H9 (cell line): ENCODE data around the gene CREB1. TPM values are rescaled to one million over a fixed set of nuclear protein-coding genes. Genes with fewer than 3 reads are reported as not detected.

Experiments
- DNase-seq: peaks from one replicate; pipeline ENCODE4 v3.0.0-alpha.2; 2017
- H2AFZ ChIP-seq: one replicate; pipeline ENCODE4 v1.6.1; 2013; ENCODE audit warnings: mild to moderate bottlenecking, low read length, control low read depth, moderate library complexity
- H2AK5ac ChIP-seq: 2 replicates; pipeline ENCODE4 v1.6.1; 2013; ENCODE audit warnings: low read length, control low read depth, mixed read lengths; ENCODE audit not compliant: insufficient read length
- H2BK120ac ChIP-seq: one replicate; pipeline ENCODE4 v1.6.1; 2013; ENCODE audit warnings: low read depth, mild to moderate bottlenecking, low read length, control low read depth, inconsistent platforms; ENCODE audit not compliant: poor library complexity, severe bottlenecking
- H2BK12ac ChIP-seq: 2 replicates; pipeline ENCODE4 v1.6.1; 2013; ENCODE audit warnings: low read length, control low read depth, mixed read lengths, low read depth; ENCODE audit not compliant: insufficient read length
- H2BK15ac ChIP-seq: 2 replicates; pipeline ENCODE4 v1.6.1; 2013; ENCODE audit warnings: low read depth, low read length, control low read depth
- H2BK20ac ChIP-seq: one replicate; pipeline ENCODE4 v1.6.1; 2013; ENCODE audit warnings: low read depth, mild to moderate bottlenecking, low read length, control low read depth, inconsistent platforms; ENCODE audit not compliant: poor library complexity, severe bottlenecking
- H2BK5ac ChIP-seq: 2 replicates; pipeline ENCODE4 v1.6.1; 2013; ENCODE audit warnings: low read length, control low read depth, mixed read lengths; ENCODE audit not compliant: insufficient read length
- H3K14ac ChIP-seq: 2 replicates; pipeline ENCODE4 v1.6.1; 2013; ENCODE audit warnings: low read length, control low read depth; ENCODE audit not compliant: insufficient read depth
- H3K18ac ChIP-seq: 2 replicates; pipeline ENCODE4 v1.6.1; 2013; ENCODE audit warnings: low read depth, mild to moderate bottlenecking, mixed read lengths, low read length, control low read depth; ENCODE audit not compliant: insufficient read length
- H3K23ac ChIP-seq: 2 replicates; pipeline ENCODE4 v1.6.1; 2013; ENCODE audit warnings: low read length, control low read depth, mixed read lengths, low read depth; ENCODE audit not compliant: insufficient read length
- H3K23me2 ChIP-seq: 2 replicates; pipeline ENCODE4 v1.6.1; 2013; ENCODE audit warnings: low read depth, mild to moderate bottlenecking, mixed read lengths, low read length, control low read depth; ENCODE audit not compliant: insufficient read length, poor library complexity, severe bottlenecking
- H3K27ac ChIP-seq: 2 replicates; pipeline ENCODE4 v1.5.1; 2013; ENCODE audit warnings: low read length, control low read depth, mixed read lengths, low read depth; ENCODE audit not compliant: insufficient read length
- H3K27me3 ChIP-seq: 2 replicates; pipeline ENCODE4 v1.6.1; 2013; ENCODE audit warnings: low read length, control low read depth, inconsistent platforms; ENCODE audit not compliant: insufficient read depth
- H3K4ac ChIP-seq: 2 replicates; pipeline ENCODE4 v1.6.1; 2013; ENCODE audit warnings: low read depth, mild to moderate bottlenecking, control low read depth, inconsistent platforms, low read length, moderate library complexity
- H3K4me1 ChIP-seq: 2 replicates; pipeline ENCODE4 v1.6.1; 2013; ENCODE audit warnings: low read length, control low read depth, inconsistent platforms; ENCODE audit not compliant: insufficient read depth
- H3K4me2 ChIP-seq: 2 replicates; pipeline ENCODE4 v1.6.1; 2013; ENCODE audit warnings: low read length, control low read depth, mixed read lengths; ENCODE audit not compliant: insufficient read length, insufficient read depth
- H3K56ac ChIP-seq: 2 replicates; pipeline ENCODE4 v1.6.1; 2013; ENCODE audit warnings: low read depth, mild to moderate bottlenecking, mixed read lengths, low read length, control low read depth; ENCODE audit not compliant: insufficient read length
- H3K79me1 ChIP-seq: 2 replicates; pipeline ENCODE4 v1.6.1; 2013; ENCODE audit warnings: low read depth, mild to moderate bottlenecking, moderate library complexity, low read length, control low read depth, inconsistent platforms; ENCODE audit not compliant: insufficient read depth, poor library complexity, severe bottlenecking
- H3K79me2 ChIP-seq: 2 replicates; pipeline ENCODE4 v1.6.1; 2013; ENCODE audit warnings: low read length, control low read depth, inconsistent platforms; ENCODE audit not compliant: insufficient read depth
- H3K9ac ChIP-seq: 2 replicates; pipeline ENCODE4 v1.6.1; 2013; ENCODE audit warnings: low read length, control low read depth, mixed read lengths; ENCODE audit not compliant: insufficient read length; ENCODE audit errors: extremely low read depth
- H3K9me3 ChIP-seq: one replicate; pipeline ENCODE4 v1.6.1; 2013; ENCODE audit warnings: low read depth, low read length, inconsistent platforms; ENCODE audit not compliant: control insufficient read depth
- H3T11ph ChIP-seq: one replicate; pipeline ENCODE4 v1.6.1; 2013; ENCODE audit warnings: mild to moderate bottlenecking, low read length, control low read depth, inconsistent platforms
- H4K20me1 ChIP-seq: one replicate; pipeline ENCODE4 v1.6.1; 2013; ENCODE audit not compliant: control insufficient read depth, insufficient read length, insufficient read depth
- H4K5ac ChIP-seq: 2 replicates; pipeline ENCODE4 v1.6.1; 2013; ENCODE audit warnings: low read depth, mild to moderate bottlenecking, mixed read lengths, low read length, control low read depth; ENCODE audit not compliant: insufficient read length
- H4K8ac ChIP-seq: replicated peaks from 2 replicates; pipeline ENCODE4 v1.6.1; 2013; ENCODE audit warnings: low read length, control low read depth, mixed read lengths, low read depth; ENCODE audit not compliant: insufficient read length
- H4K91ac ChIP-seq: 2 replicates; pipeline ENCODE4 v1.6.1; 2013; ENCODE audit warnings: low read depth, mild to moderate bottlenecking, moderate library complexity, mixed read lengths, low read length, control low read depth; ENCODE audit not compliant: insufficient read length
- H3K27ac Mint-ChIP-seq, 3 experiments: 2 replicates in 2 of 3; 3 replicates in 1 of 3; pipeline ENCODE4 v1.8.0; 2020 to 2021; ENCODE audit warnings: mixed read lengths in 3 of 3, mild to moderate bottlenecking in 1 of 3, moderate library complexity in 1 of 3
- H3K27me3 Mint-ChIP-seq: 2 replicates; pipeline ENCODE4 v1.8.0; 2021; ENCODE audit warnings: low read depth, mild to moderate bottlenecking, moderate library complexity, mixed read lengths
- H3K36me3 Mint-ChIP-seq, 3 experiments: 2 replicates in 2 of 3; 3 replicates in 1 of 3; pipeline ENCODE4 v1.8.0; 2020 to 2021; ENCODE audit warnings: low read depth in 3 of 3, mixed read lengths in 3 of 3; ENCODE audit not compliant: insufficient read depth in 1 of 3
- H3K4me1 Mint-ChIP-seq, 2 experiments: 2 replicates each; pipeline ENCODE4 v1.8.0; 2020; ENCODE audit warnings: mixed read lengths in 2 of 2
- H3K4me3 Mint-ChIP-seq, 2 experiments: 2 replicates in 1 of 2; 3 replicates in 1 of 2; pipeline ENCODE4 v1.8.0; 2020 to 2021; ENCODE audit warnings: mild to moderate bottlenecking in 2 of 2, mixed read lengths in 2 of 2, moderate library complexity in 1 of 2
- H3K9me3 Mint-ChIP-seq, 2 experiments: 2 replicates in 1 of 2; 3 replicates in 1 of 2; pipeline ENCODE4 v1.8.0; 2020; ENCODE audit warnings: mild to moderate bottlenecking in 2 of 2, mixed read lengths in 2 of 2, moderate library complexity in 1 of 2
- CTCF ChIP-seq: fragments of 200-600 bp; sonication (generic); conservative IDR thresholded peaks from 3 replicates; pipeline ENCODE4 v1.8.0; 2021; ENCODE audit warnings: antibody characterized with exemption, mild to moderate bottlenecking
- WGBS: extraction: QIAGEN DNeasy Blood & Tissue Kit; methylation state at CpG from one replicate; pipeline ENCODE4 v1.1.7; 2013; ENCODE audit warnings: missing lambda C conversion rate, low lambda C conversion rate, mixed read lengths; ENCODE audit not compliant: insufficient read length; ENCODE audit errors: extremely low coverage; 5-methylcytosine and 5-hydroxymethylcytosine counted together
- total RNA-seq: library from RNA; stranded (reverse); gene quantifications from 2 replicates; pipeline ENCODE4 v1.2.1, GENCODE V29; 2021

CREB1 gene
- total RNA-seq, 1 experiment from 2014 or later: 103 TPM

- no peaks in the 10 kb centered on the region for H3K79me2 ChIP-seq
- no peaks in the 10 kb centered on the region; the same call in 1 of the 2 replicates for H3K4me1 ChIP-seq
- no peak overlapping the region for H2BK15ac ChIP-seq
- no peaks in the 10 kb centered on the region for H4K20me1 ChIP-seq
- no peak overlapping the region for H3K27ac ChIP-seq
- Mint-ChIP-seq H3K4me3 (no peak overlapping the region), H3K4me1 (peaks cover 4 to 8% of the 10 kb centered on the region in 2 experiments), H3K36me3 (no peaks in the 10 kb centered on the region), H3K9me3 (no peaks in the 10 kb centered on the region), H3K27ac (no peak overlapping the region), H3K27me3 (no peaks in the 10 kb centered on the region)
- no peak overlapping the region for H3K9ac ChIP-seq
- no peak overlapping the region for H3K4ac ChIP-seq
- TF ChIP-seq CTCF: no peak
- no CpG with 5 or more reads among the region's 3 CpGs for WGBS
- H4K8ac ChIP-seq: no peak overlapping the region
- H3T11ph ChIP-seq: no peak overlapping the region
- no peak overlapping the region for H2BK5ac ChIP-seq
- H3K56ac ChIP-seq: no peak overlapping the region
- H2BK12ac ChIP-seq: no peak overlapping the region
- no peak overlapping the region for H4K91ac ChIP-seq
- H4K5ac ChIP-seq: no peak overlapping the region
- H3K18ac ChIP-seq: no peak overlapping the region
- H2AK5ac ChIP-seq: no peak overlapping the region
- no peak overlapping the region for H3K23ac ChIP-seq
- no peaks in the 10 kb centered on the region for H3K79me1 ChIP-seq
- H2BK20ac ChIP-seq: no peak overlapping the region
- no peak for DNase-seq
- no peaks in the 10 kb centered on the region for H3K27me3 ChIP-seq
- H3K4me2 ChIP-seq: no peak overlapping the region
- no peaks in the 10 kb centered on the region for H3K23me2 ChIP-seq
- no peak overlapping the region for H2AFZ ChIP-seq
- no peak overlapping the region for H2BK120ac ChIP-seq
- H3K9me3 ChIP-seq: no peaks in the 10 kb centered on the region
- no peak overlapping the region for H3K14ac ChIP-seq
These were observed 39.3 kb upstream of the CREB1 start for GRCh38 chr2:207490441-207490840.
